ENCODE measurements around the gene OR11A1. TPM values are rescaled to one million over a fixed set of nuclear protein-coding genes. Genes with fewer than 3 reads are reported as not detected.

Gene OR11A1
- total RNA-seq, 1 experiment from 2014 or later, result not detected

GRCh38 chr6:29388533-29388932 is 68.3 kb downstream of the OR11A1 start:
- CTCF ChIA-PET, result no interaction called here
- DNase-seq (no peak), ATAC-seq (no peak)
- Histone ChIP-seq H3K79me2 (ENCODE audit: low read length) (no peaks in the 10 kb centered on the region), H4K20me1 (ENCODE audit: low read length) (no peaks in the 10 kb centered on the region), H3K4me3 (ENCODE audit: low read length) (no peak overlapping the region), H3K36me3 (ENCODE audit: low read depth, low read length) (no peaks in the 10 kb centered on the region), H3K9me2 (replicated peaks; ENCODE audit: low read length) (no peaks in the 10 kb centered on the region), H3K27me3 (ENCODE audit: low read length) (peaks cover 55% of the 10 kb centered on the region), H3K9me3 (ENCODE audit: low read length) (no peaks in the 10 kb centered on the region), H3K27ac (ENCODE audit: low read length) (no peak overlapping the region), H2AFZ (ENCODE audit: low read length) (no peak overlapping the region), H3F3A (ENCODE audit: low read length, unreplicated experiment) (no peaks in the 10 kb centered on the region), H3K4me1 (ENCODE audit: insufficient read depth, low read length) (no peaks in the 10 kb centered on the region), H3K9ac (ENCODE audit: low read length) (no peak overlapping the region), H3K4me2 (ENCODE audit: low read length) (no peak overlapping the region)
- no TSS peak for BruUV-seq (replicated peaks)
- no peak for TF ChIP-seq EZH2phosphoT487 (IDR thresholded peaks at IDR 0.05; ENCODE audit: borderline replicate concordance, low read length)
- TF ChIP-seq EZH2 (IDR thresholded peaks at IDR 0.05; ENCODE audit: low read length, unreplicated experiment), result no peak
- no peak for TF ChIP-seq CTCF (conservative IDR thresholded peaks at IDR 0.05; ENCODE audit: low read depth, low read length)
- POLR2A ChIA-PET (ENCODE audit: unreplicated experiment), result no interaction called here
- intact Hi-C loops (cut with micrococcal nuclease), result no loop called here

- no peaks in the 10 kb centered on the region for H3K36me3 ChIP-seq (ENCODE audit: low read depth, low read length)
- H3K27me3 ChIP-seq (ENCODE audit: low read length), result peaks cover 24% of the 10 kb centered on the region
- no peak overlapping the region for H3K4me3 ChIP-seq (ENCODE audit: low read length)
- H3K9me2 ChIP-seq (replicated peaks; ENCODE audit: low read length), result no peaks in the 10 kb centered on the region
- no peaks in the 10 kb centered on the region for H3K9me3 ChIP-seq (ENCODE audit: low read length)
- TF ChIP-seq EZH2phosphoT487 (IDR thresholded peaks at IDR 0.05; ENCODE audit: borderline replicate concordance, low read length) (no peak), CTCF (conservative IDR thresholded peaks at IDR 0.05; ENCODE audit: low read depth, low read length) (peak; percentile 34; the same call in 1 of the 2 replicates)
- ChIA-PET CTCF (interaction anchor here (0.5 to 1.2 kb wide), 2 partner anchors 79 to 212 kb away, joined by 4 to 11 read pairs; no protein-coding TSS in a partner anchor), POLR2A (ENCODE audit: unreplicated experiment) (no interaction called here)
- no peak overlapping the region for H2AFZ ChIP-seq (ENCODE audit: low read length)
- no peak for ATAC-seq
- no peaks in the 10 kb centered on the region for H3F3A ChIP-seq (ENCODE audit: low read length, unreplicated experiment)
- H3K27ac ChIP-seq (ENCODE audit: low read length), result no peak overlapping the region
- intact Hi-C loops (cut with micrococcal nuclease), result loop anchor here (1.0 kb wide), 1 partner anchor 213 kb away; no protein-coding TSS in a partner anchor
- H3K79me2 ChIP-seq (ENCODE audit: low read length), result no peaks in the 10 kb centered on the region
- H3K4me1 ChIP-seq (ENCODE audit: insufficient read depth, low read length), result no peaks in the 10 kb centered on the region
- H3K9ac ChIP-seq (ENCODE audit: low read length), result no peak overlapping the region
- H4K20me1 ChIP-seq (ENCODE audit: low read length), result no peaks in the 10 kb centered on the region
- peak; percentile 54 for DNase-seq
- no peak overlapping the region for H3K4me2 ChIP-seq (ENCODE audit: low read length)
- BruUV-seq (replicated peaks), result no TSS peak
Measured at GRCh38 chr6:29376003-29376402, 80.9 kb downstream of the OR11A1 start.

Other genes starting within 250 kb of the OR11A1 start
- not detected in 2 replicates for gene OR14J1, start 155.4 kb downstream of the OR11A1 start, total RNA-seq (2014; rRNA removed)
- gene OR5V1, start 88.2 kb downstream of the OR11A1 start, total RNA-seq (2014; rRNA removed), result not detected in 2 replicates
- not detected in 2 replicates for gene OR12D3, start 81.8 kb downstream of the OR11A1 start, total RNA-seq (2014; rRNA removed)
- gene OR12D2, start 61.4 kb downstream of the OR11A1 start, total RNA-seq (2014; rRNA removed), result not detected in 2 replicates
- gene OR12D1, start 42.1 kb downstream of the OR11A1 start, total RNA-seq (2014; rRNA removed), result not detected in 2 replicates
- not detected in 2 replicates for gene OR10C1, start 17.8 kb downstream of the OR11A1 start, total RNA-seq (2014; rRNA removed)
- not detected in 2 replicates for gene OR2H1, start 84 bp upstream of the OR11A1 start, total RNA-seq (2014; rRNA removed)
- gene MAS1L, start 30.9 kb upstream of the OR11A1 start, total RNA-seq (2014; rRNA removed), result not detected in 2 replicates
- gene UBD, start 102.7 kb upstream of the OR11A1 start, total RNA-seq (2014; rRNA removed), result not detected in 2 replicates
- not detected in 2 replicates for gene OR2H2, start 128.1 kb upstream of the OR11A1 start, total RNA-seq (2014; rRNA removed)
- gene GABBR1, start 176.1 kb upstream of the OR11A1 start, total RNA-seq (2014; rRNA removed), result 5.5 and 7.0 TPM in 2 replicates
- gene MOG, start 200.0 kb upstream of the OR11A1 start, total RNA-seq (2014; rRNA removed), result not detected in 2 replicates
- gene ZFP57, start 224.1 kb upstream of the OR11A1 start, total RNA-seq (2014; rRNA removed), result not detected in 2 replicates

Measured in PC-3 (cell line).